Esophagus squamous epithelium (tissue), 4 donors: Measurements from ENCODE around the gene TNFSF11.

Source experiments
- CTCF ChIP-seq, 6 experiments: fragments of 450-650 bp in 4 of 6; fragments of 200-600 bp in 2 of 6; sonication (generic) in 2 of 6; IDR thresholded peaks; one replicate each; pipeline ENCODE4 v1.5.1; 2016 to 2019; ENCODE audit warnings: antibody characterized with exemption in 6 of 6, mild to moderate bottlenecking in 4 of 6, moderate library complexity in 4 of 6
- POLR2A ChIP-seq, 4 donors: fragments of 450-650 bp; IDR thresholded peaks; one replicate each; pipeline ENCODE4 v1.6.1; 2017; ENCODE audit warnings: antibody characterized with exemption in 4 of 4, mild to moderate bottlenecking in 4 of 4, moderate library complexity in 3 of 4

GRCh38 chr13:42628666-42629065, 54.7 kb downstream of the TNFSF11 start:
- no peak for TF ChIP-seq POLR2A (IDR thresholded peaks at IDR 0.05)
- TF ChIP-seq CTCF (IDR thresholded peaks at IDR 0.05): no peak
